GM19438 (cell line): ENCODE measurements around the gene PACS1.
"Not testable (repeated sequence)": the region's sequence is repeated elsewhere in the genome, so short reads cannot be mapped to it uniquely, and the experiment has no call there.

Experiments used
- ATAC-seq: cut with Tn5 transposase; IDR thresholded peaks from one replicate; pipeline ENCODE4 v1.9.1; 2021; ENCODE audit warnings: low read depth; ENCODE audit not compliant: unreplicated experiment

PACS1 gene

DNA sequence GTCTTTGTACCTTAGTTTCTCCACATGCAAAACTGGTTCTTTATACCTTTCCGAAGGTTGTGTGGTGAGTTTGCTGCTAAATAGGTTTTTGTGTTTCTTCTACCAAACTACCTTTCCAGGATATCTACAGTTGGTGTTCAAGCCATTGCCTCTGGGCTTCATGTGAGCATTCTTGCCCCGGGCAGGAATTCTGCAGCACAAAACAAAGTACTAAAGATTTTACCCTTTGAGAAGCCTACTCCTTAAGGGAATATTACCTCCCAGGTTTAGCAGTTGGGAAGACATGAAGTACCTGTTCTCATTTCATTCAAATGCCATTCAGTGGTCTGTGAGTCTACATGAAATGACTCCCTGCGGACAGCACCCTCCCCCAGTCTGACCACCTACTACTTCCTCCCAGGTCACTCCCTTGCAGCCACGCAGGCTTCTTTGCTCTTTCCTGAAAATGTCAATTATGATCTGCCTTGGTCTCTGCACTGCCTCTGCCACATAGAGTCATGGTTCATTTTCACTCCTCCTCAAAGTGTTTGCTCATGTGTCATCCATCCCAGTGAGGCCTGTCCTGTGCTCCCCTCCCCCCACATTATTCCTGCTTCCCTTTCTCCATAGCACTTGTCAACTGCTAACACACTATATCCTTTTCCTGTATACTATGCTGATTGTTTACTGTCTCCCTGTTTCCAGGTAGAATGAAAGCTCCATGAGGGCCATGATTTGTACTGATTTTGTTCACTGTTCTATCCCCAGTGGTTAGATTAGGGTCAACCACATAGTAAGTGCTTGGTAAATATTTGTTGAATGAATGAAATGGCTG lies 36.9 kb downstream of the PACS1 start:
- no peak for ATAC-seq

DNA sequence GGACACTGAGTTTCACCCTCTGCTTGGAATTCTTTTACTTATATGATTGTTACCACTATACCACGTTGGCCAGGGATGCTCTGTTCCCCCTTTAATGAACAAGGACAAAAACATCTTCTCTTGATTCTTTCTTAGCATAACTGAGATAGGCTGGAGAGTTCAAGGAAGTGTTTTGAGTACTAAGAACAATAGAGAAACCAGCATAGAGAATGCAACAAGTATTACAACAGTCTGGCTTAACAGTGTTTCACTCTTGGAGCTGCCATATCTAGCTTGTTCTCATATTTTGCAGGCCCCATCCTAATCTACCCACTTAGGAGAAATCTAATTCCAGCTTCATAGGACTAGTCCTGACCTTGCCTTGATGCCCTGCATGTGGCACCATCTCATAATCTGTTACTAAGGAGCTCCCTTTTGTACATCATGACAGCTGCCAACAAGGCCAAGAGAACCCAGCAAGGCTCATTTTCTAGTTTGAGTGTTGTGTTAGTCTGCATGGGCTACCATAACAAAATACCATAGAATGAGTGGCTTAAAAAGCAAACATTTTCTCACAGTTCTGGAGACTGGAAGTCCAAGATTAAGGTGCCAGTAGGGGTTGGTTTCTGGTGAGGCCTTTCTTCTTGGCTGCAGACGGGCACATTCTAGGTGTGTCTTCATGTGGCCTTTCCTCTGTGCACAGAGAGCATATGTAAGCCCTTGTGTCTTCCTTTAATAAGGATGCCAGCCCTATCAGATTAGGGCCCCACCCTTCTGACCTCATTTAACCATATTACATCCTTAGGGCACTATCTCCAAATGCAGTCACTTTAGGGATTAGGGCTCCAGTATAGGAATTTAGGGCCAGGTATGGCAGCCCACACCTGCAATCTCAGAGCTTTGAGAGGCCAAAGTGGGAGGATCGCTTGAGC lies 37.8 kb downstream of the PACS1 start:
- no peak for ATAC-seq

DNA sequence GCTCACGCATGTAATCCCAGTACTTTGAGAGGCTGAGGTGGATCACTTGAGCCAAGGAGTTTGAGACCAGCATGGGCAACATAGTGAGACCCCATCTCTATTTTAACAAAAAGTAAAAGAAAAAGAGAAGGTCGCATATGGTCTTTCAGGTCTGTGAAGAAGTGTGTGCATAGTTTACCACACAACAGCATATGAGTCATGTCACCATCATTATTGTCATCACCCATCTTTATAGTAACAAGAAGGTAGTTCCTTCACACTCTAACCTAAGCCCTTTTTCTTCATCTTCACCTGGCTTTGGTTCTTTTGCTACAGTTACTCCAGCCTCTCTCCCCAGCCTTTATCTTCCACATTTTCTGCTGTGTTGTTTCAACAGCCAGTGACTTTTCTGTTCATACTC lies 39.2 kb downstream of the PACS1 start:
- no peak for ATAC-seq

DNA sequence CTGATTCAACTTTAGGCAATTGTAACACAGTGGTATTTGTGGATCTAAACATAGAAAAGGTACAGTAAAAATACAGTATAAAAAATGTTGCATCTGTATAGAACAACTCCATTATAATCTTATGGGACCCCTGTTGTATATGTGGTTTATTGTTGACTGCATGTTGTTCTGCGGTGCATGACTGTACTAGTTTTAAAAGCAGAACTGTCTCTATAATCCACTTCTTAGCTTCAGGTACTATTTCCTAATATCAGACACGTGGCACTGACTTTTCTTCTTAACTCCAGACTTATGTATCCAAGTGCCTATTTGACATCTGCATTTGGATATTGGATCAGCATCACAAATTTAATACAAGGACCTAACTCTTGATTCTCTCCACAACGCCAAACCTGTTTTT lies 41.1 kb downstream of the PACS1 start:
- no peak for ATAC-seq

DNA sequence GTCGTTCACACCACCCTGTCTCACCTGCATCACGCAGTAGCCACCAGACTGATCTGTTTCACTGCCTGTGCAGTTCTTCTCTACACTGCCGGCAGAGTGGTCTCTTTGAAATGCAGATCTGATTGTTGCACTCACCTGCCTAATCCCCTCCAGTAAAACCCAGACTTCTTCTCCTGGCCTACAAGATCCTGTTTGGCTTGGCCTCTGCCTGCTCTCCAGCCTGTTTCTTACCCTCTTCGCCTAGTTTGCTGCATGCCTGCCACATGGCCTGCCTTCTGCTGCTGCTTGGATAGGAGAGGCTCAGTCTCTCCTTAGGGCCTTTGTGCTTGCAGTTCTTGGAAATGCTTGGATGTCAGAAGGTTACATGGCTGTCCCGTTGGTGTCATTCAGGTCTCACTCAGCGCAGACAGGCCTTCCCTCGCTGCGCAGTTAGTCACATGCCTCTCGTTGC lies 42.0 kb downstream of the PACS1 start:
- ATAC-seq = no peak

DNA sequence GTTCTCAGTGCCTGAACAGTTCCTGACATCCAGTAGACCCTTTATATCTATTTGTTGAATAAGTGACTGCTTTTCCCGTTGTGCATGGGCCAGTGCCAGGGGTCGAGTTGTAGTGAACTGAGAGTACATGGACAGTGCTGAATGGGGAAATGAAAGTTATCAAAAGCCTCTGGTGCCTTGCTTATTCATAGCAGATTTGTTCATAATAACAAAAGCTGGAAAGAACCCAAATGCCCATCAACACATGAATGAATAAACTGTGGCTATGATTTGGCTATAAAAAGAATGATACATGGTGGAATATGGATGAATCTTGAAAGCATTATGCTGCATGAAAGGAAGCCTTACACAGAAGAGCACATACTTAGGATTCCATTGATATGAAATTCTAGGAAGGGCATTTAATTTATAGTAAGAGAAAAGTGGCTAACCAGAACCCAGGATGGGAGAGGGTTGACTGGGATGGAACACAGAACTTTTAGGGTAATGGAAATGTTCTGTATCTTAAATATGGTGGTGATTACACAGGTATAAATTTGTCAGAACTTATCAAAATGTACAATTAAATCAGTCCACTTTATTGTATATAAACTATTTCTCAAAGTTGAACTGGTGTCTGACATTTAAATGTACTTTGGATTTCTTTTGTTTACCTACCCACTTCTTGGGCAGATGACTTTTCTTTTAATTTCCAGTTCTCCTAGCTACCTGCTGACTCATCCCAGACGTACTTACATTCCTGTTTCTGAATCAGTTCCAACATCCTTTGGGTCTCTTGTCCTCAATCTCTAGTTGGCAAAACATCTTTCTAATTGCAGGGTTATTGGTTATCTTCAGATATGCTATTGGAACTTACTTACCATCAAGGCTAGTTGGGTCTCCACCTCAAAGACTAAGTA lies 42.8 kb downstream of the PACS1 start:
- no peak for ATAC-seq

DNA sequence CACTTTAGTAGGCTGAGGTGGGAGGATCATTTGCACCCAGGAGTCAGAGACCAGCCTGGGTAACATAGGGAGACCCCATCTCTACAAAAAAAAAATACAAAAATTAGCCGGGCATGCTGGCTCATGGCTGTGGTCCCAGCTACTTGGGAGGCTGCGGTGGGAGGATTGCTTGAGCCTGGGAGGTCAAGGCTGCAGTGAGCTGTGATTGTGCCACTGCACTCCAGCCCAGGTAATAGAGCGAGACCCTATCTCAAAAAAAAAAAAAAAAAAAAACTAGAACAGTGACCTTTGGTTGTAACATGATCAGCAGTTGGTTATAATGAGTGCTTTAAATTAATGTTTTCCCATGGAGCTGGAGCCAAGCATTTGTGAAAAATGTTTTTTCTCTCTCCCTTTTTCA lies 44.9 kb downstream of the PACS1 start:
- not testable (repeated sequence) for ATAC-seq

DNA sequence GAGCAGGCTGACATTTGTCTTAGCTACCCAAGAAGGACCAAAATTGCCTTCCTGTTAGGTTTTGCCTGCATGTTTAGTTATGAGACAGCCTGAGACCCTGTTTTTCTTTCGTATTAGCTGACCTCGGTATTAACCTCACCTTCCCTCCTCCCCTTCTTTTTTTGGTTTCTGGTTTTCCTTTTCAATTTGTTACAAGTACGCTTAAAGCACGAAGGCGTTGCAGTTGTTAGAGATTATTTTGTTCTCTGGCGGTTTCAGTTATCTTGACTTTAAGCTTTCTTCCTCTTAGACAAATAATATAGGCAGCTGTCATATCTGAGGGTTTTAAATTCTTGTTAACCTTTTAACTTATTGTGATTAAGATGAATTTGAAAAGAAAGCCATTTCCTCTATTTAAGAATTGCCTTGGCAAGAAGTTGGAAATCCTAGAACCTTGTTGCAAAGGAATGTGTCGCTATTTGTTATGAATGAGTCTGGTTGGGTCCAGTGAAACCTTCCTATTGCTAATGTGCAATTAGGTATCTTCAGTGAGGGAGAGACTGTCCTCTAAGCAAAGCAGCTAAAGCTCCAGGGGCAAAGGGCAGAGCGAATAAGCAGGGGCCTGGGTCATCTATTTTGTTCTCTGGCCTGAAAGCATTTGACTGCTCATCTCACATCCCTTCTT lies 45.7 kb downstream of the PACS1 start:
- peak; percentile 50 for ATAC-seq

DNA sequence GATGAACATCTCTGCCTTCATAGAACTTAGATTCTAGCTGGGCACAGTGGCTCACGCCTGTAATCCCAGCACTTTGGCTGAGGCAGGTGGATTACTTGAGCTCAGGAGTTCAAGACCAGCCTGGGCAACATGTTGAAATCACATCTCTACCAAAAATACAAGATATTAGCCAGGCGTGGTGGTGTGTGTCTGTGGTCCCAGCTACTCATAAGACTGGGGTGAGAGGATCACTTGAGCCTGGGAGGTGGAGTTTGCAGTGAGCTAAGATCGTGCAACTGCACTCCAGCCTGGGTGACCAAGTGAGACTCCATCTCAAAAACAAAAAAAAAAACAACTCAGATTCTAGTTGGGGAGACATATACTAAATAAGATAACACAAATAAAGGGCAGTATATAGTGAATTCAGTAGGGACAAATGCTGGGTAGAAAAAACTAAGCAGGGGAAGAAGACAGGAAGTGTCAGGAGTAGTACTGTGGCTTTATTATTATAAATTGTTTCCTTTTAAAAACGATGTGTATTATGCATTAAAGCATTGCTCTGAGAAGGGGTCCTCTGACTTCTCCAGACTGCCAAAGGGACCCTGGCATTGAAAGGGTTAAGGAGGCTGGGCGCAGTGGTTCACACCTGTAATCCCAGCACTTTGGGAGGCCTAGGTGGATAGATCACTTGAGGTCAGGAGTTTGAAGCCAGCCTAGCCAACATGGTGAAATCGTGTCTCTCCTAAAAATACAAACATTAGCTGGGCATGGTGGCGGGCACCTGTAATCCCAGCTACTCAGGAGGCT lies 46.7 kb downstream of the PACS1 start:
- no peak for ATAC-seq

DNA sequence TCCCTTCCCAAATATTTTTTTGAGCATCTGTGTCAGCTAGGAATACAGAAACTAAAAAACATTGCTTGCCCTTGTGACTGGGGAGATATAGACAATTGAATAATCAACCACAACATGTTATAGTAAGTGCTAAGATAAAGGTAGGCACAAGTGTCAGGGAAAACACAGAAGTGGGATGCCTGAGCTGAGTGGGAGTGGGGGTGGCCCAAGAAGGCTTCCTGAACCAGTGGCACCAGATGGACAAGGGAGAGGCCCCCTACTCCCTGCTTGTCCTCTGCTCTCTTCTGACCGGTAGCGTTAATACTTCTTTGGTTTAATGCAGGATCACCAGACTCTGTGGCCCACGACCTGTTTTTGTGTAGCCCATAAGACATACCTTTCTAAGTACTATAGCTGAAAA lies 48.8 kb downstream of the PACS1 start:
- no peak for ATAC-seq

DNA sequence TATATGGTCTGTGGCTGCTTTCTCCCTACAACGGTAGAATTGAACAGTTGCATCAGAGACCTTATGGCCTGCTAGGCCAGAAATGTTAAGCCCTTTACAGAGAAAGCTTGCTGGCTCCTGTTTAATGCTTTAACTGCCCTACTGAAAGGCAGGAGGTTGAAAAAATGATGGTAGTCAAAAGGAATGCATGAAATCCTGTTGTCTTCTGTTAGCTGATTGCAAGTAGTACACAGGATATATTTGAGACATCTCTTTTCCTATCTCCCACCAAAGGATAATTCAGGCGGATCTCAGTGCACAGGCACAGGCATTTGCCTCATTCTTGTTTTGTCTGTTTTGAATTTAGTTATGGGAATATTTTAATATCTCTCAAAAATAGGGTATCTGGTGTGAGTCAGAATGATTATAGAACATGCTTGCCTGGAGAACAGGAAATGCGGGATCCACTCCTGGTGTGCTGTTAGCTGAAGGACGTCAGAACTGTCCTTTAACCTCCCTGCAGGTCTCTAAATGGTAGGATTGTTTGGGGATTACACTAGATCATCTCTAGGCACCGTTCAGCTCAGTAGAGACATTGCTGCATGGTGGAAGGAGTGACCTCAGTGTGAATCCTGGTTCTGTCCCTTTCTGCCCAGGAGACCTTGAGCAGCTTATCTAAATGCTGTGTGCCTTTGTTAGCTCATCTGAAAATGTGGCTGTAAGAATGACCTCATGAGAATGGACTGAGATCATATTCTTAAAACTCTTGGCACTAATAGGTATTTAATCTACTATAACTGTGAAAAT lies 49.5 kb downstream of the PACS1 start:
- no peak for ATAC-seq

DNA sequence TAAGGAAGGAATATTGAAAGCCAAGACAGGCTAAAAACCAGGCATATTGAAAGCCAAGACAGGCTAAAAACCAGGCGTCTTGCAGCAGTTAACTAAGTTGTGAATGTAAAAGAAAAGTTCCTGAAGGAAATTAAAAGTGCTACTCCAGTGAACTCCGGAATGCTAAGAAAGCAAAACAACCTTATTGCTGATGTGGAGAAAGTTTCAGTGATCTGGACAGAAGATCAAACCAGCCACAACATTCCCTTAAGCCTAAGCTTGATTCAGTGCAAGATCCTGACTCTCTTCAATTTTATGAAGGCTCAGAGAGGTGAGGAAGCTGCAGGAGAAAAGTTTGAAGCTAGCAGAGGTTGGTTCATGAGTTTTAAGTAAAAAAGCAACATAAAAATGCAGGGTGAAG lies 51.4 kb downstream of the PACS1 start:
- no peak for ATAC-seq

DNA sequence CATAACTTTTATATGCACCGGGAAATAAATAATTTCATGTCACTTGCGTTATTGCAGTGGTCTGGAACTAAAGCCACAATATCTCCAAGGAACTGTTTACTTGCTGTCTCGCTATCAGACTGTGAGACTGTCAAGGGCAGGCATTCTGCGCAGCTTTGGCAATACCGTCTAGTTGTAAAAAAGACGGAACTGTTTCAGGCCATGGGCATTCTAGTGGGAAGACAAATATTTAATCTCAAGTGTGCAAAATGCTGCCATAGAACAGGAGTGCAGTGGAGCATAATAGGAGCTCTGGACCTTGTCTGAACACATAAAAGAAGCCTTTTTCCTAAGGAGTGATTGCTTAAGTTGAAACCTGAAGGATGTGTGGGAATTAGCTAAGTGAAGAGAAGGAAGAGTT lies 53.8 kb downstream of the PACS1 start:
- no peak for ATAC-seq

DNA sequence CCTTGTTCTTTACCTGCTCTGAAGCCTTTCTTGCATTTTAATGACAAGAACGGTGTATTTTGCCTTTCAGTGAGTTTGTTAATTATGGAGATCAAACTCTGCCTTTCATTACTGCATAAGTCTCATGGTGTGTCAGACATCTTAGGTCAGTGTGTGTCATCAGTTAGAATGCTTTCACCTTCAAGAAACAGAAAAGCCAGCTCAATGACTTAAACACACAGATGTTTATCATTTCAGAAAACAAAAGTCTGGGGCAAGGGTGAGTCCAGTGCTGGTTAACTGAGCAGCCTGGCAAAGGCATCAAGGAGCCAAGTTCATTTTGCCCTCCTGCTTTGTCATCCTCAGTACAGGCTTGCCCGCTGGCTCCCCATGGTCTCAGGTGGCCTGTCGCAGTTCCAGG lies 54.5 kb downstream of the PACS1 start:
- ATAC-seq = no peak

DNA sequence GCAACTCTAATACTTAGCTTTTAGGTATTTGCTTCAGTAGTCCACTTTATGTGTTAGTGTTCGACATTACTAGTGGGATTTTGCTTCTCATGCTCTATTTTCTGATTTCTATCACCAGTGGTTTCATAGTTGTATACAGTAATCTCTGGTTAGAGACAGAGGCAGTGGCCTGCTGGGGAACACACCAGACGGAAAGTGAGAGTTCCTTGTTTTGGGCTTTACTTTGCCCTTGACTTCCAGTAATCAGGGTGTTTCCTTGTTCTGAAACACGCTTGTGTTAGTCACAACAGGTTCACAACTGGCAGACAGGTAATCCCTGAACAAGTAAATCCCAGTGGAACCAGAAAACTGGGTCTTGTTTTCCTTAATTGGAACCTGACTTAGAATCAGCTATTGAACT lies 56.0 kb downstream of the PACS1 start:
- ATAC-seq = no peak

DNA sequence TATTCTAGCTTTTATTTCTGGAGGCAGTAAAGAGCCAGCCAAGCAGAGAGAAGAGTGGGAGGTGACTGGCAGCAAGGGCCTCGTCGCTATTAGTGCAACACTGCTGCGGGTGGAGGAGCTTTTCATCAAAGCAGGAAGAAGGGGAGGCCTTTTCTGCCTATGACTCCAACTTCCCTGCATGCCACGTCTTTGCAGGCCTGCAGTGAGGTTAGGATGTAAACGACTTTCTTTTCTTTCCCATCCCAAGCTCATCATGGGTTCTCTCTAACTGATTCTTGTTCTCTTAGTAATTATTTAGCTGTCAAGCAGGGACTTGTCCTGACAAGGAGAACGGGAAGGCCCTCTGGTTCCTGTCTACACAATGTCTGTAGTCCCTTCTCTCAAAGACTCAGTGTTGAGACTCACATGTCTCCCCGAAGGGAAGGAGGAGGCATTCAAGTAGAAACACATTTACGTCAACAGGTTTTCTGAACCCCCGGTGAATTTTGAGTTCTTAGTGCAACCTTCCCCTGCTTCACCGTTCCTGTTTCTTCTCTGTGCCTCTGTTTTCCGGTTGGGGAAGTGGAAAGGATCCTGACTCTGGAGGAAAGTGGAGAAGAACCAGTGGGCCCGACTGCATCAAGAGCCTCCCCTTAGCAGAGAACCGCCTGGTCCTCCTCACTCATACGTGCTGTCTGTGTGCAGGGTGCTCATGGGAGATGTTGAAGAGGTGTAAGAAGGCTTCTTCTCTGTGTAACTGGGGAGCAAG lies 56.9 kb downstream of the PACS1 start:
- peak; percentile 60 for ATAC-seq

DNA sequence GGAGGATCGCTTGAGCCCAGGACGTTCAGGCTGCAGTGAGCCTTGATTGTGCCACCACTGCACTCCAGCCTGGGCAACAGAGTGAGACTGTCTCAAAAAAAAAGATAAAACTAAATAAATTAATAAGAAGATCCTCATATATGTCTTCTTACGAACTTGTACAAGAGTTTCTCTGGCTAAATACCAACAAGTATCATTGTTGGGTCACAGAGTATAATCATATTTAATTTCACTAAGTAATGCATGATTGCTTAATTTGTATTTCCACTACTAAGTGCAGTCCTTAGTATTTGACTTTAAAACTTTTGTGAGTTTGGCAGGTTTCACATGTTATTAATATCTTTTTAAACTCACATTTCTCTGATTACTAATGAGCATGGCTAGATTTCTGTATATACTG lies 60.9 kb downstream of the PACS1 start:
- ATAC-seq = no peak
